ENCODE data around the gene THOP1. TPM values are rescaled to one million over a fixed set of nuclear protein-coding genes. Genes with fewer than 3 reads are reported as not detected.

THOP1 gene
- total RNA-seq, 1 donor from 2014 or later = 56.8 TPM

- Mint-ChIP-seq H3K4me1 (ENCODE audit: unreplicated experiment) (no peaks in the 10 kb centered on the region), H3K27ac (ENCODE audit: unreplicated experiment) (no peak overlapping the region), H3K27me3 (ENCODE audit: unreplicated experiment) (peaks cover 4% of the 10 kb centered on the region), H3K36me3 (ENCODE audit: low read depth, unreplicated experiment) (peaks cover 16% of the 10 kb centered on the region), H3K9me3 (ENCODE audit: unreplicated experiment) (no peaks in the 10 kb centered on the region), H3K4me3 (ENCODE audit: unreplicated experiment) (no peak overlapping the region)
- TF ChIP-seq CTCF (IDR thresholded peaks at IDR 0.05; ENCODE audit: unreplicated experiment) = no peak
- DNase-seq (ENCODE audit: low spot score) = no peak
Measured at GRCh38 chr19:2754659-2755447, 30.4 kb upstream of the THOP1 start.

GRCh38 chr19:2755448-2755705 lies 29.9 kb upstream of the THOP1 start:
- Mint-ChIP-seq H3K4me1 (ENCODE audit: unreplicated experiment) (no peaks in the 10 kb centered on the region), H3K36me3 (ENCODE audit: low read depth, unreplicated experiment) (peaks cover 16% of the 10 kb centered on the region), H3K9me3 (ENCODE audit: unreplicated experiment) (no peaks in the 10 kb centered on the region), H3K4me3 (ENCODE audit: unreplicated experiment) (no peak overlapping the region), H3K27ac (ENCODE audit: unreplicated experiment) (no peak overlapping the region), H3K27me3 (ENCODE audit: unreplicated experiment) (peaks cover 4% of the 10 kb centered on the region)
- DNase-seq (ENCODE audit: low spot score) = no peak
- no peak for TF ChIP-seq CTCF (IDR thresholded peaks at IDR 0.05; ENCODE audit: unreplicated experiment)

- no peaks in the 10 kb centered on the region for H3K4me1 Mint-ChIP-seq (ENCODE audit: unreplicated experiment)
- H3K27me3 Mint-ChIP-seq (ENCODE audit: unreplicated experiment) = peaks cover 4% of the 10 kb centered on the region
Measured at GRCh38 chr19:2755811-2756210, 29.5 kb upstream of the THOP1 start.

GRCh38 chr19:2756477-2756876 lies 28.8 kb upstream of the THOP1 start:
- Mint-ChIP-seq H3K4me3 (ENCODE audit: unreplicated experiment) (no peak overlapping the region), H3K27me3 (ENCODE audit: unreplicated experiment) (peaks cover 4% of the 10 kb centered on the region), H3K36me3 (ENCODE audit: low read depth, unreplicated experiment) (peaks cover 16% of the 10 kb centered on the region), H3K9me3 (ENCODE audit: unreplicated experiment) (no peaks in the 10 kb centered on the region), H3K4me1 (ENCODE audit: unreplicated experiment) (no peaks in the 10 kb centered on the region), H3K27ac (ENCODE audit: unreplicated experiment) (no peak overlapping the region)
- no peak for TF ChIP-seq CTCF (IDR thresholded peaks at IDR 0.05; ENCODE audit: unreplicated experiment)
- DNase-seq (ENCODE audit: low spot score) = no peak

More at GRCh38 chr19:2755811-2756210, 29.5 kb upstream of the THOP1 start:
- Mint-ChIP-seq H3K4me3 (ENCODE audit: unreplicated experiment) (no peak overlapping the region), H3K9me3 (ENCODE audit: unreplicated experiment) (no peaks in the 10 kb centered on the region), H3K36me3 (ENCODE audit: low read depth, unreplicated experiment) (peaks cover 16% of the 10 kb centered on the region), H3K27ac (ENCODE audit: unreplicated experiment) (no peak overlapping the region)
- no peak for DNase-seq (ENCODE audit: low spot score)
- TF ChIP-seq CTCF (IDR thresholded peaks at IDR 0.05; ENCODE audit: unreplicated experiment) = no peak

Measured in endothelial cell (in vitro differentiated cells).